Thoracic aorta (tissue), 2 donors: ENCODE data around the gene RBM33. TPM values are rescaled to one million over a fixed set of nuclear protein-coding genes. Genes with fewer than 3 reads are reported as not detected.

Experiments used
- ATAC-seq: fragments of 150-250 bp; one replicate; pipeline ENCODE4 v1.8.0; 2017; ENCODE audit warnings: low read depth; ENCODE audit not compliant: insufficient number of reproducible peaks, low FRiP score
- DNase-seq: peaks from one replicate; pipeline ENCODE4 v3.0.0-alpha.2; 2020; ENCODE audit warnings: low spot score
- H3K27ac ChIP-seq, 2 donors: fragments of 200-600 bp; sonication (generic); 1 replicate in 1 of 2; 2 replicates in 1 of 2; pipeline ENCODE4 v1.5.1; 2016; ENCODE audit warnings: mild to moderate bottlenecking in 2 of 2, moderate library complexity in 2 of 2
- H3K27me3 ChIP-seq: fragments of 200-600 bp; sonication (generic); replicated peaks from 2 replicates; pipeline ENCODE4 v1.6.0; 2016; ENCODE audit warnings: mild to moderate bottlenecking; ENCODE audit not compliant: insufficient read depth
- H3K36me3 ChIP-seq: fragments of 200-600 bp; sonication (generic); one replicate; pipeline ENCODE4 v1.5.1; 2016
- H3K4me1 ChIP-seq, 2 donors: fragments of 200-600 bp; sonication (generic); 1 replicate in 1 of 2; 2 replicates in 1 of 2; pipeline versions ENCODE4 v1.5.1 to v1.6.0; 2016; ENCODE audit warnings: low read depth in 2 of 2, mild to moderate bottlenecking in 1 of 2; ENCODE audit not compliant: control insufficient read depth in 1 of 2
- H3K4me3 ChIP-seq: fragments of 200-600 bp; sonication (generic); 2 replicates; pipeline ENCODE4 v1.5.1; 2016; ENCODE audit warnings: mild to moderate bottlenecking
- H3K9me3 ChIP-seq: fragments of 200-600 bp; sonication (generic); 2 replicates; pipeline ENCODE4 v1.5.1; 2016
- CTCF ChIP-seq: fragments of 200-600 bp; sonication (generic); IDR thresholded peaks from one replicate; pipeline ENCODE4 v1.5.1; 2019; ENCODE audit warnings: antibody characterized with exemption
- total RNA-seq, 2 donors: library from RNA; depleted of rRNA; stranded (reverse); fragments of >200 nt; gene quantifications; one replicate each; pipeline versions ENCODE4 v1.1.0 to v1.2.3, GENCODE V29; 2016

Gene RBM33
- total RNA-seq, 2 donors from 2014 or later, result 64.6 to 80.3 TPM

DNA sequence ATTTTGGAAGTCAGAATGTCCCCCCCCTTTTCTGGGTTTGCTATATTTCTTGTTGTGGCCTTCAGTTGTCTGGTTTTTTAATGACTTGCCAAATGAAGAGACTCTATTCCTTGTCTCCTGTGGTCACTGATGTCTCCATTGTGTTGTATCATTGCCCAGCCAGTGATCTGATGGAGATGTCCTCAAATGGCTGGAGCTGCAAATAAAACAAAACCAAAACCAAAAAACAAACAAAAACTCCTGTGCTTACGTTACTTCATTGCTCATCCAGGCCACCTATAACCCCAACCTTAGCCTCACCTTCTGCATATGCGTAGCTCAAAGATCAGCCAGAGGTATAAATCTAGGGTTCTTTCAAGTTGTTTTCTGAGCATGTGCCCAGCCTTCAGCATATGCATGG is 5.1 kb downstream of the RBM33 start:
- H3K27me3 ChIP-seq, result no peaks in the 10 kb centered on the region
- peaks cover 4% of the 10 kb centered on the region for H3K36me3 ChIP-seq
- no peak overlapping the region for H3K27ac ChIP-seq
- peaks cover 39 to 55% of the 10 kb centered on the region in 2 donors for H3K4me1 ChIP-seq
- ATAC-seq, result no peak
- H3K4me3 ChIP-seq, result no peak overlapping the region
- no peak for TF ChIP-seq CTCF
- DNase-seq, result no peak
- peaks cover 8% of the 10 kb centered on the region for H3K9me3 ChIP-seq

DNA sequence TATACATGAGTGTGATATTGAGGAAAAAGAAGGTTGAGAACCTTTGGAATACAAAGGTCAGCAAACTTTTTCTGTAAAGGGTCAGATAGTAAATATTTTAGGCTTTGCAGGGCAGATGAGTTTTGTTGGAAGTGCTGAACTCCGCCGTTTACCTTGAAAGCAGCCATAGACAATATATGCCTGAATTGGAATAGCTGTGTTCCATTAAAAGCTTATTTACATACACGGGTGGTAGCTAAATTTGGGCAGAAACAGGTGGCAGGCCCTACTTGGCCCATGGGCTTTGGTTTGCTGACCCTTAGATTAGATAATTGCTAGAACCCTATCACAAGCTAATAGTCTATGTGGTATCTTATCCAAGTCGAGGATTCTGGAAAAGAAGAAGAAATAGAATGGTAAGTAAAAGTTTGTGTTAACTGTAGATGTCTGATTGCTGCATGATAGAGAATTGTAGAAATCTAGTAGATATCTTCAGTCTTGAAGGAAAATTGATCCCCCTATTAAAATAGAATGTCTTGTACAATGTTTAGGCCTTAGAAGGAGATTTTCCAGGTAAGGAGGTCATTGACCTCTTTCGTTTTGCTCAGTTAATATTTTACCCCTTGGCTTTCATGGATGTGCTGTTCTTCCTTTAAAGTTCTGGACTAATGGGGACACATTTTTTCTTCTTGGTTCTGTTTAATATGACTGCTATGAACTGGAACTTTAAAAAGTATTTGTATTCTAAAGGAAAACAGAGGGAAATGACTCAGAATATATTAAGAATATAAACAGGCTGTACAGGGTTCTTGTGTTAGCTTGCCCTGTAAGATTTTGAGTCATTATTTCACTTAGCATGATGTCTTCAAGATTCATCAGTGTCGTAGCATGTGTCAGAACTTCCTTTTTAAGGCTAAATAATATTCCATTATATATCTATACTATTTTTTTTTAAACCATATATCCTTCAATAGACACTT is 8.0 kb downstream of the RBM33 start:
- no peak for DNase-seq
- no peak for ATAC-seq
- Histone ChIP-seq H3K27me3 (no peaks in the 10 kb centered on the region), H3K36me3 (peaks cover 4% of the 10 kb centered on the region), H3K4me3 (no peak overlapping the region), H3K4me1 (peaks cover 28 to 62% of the 10 kb centered on the region in 2 donors), H3K9me3 (peaks cover 8% of the 10 kb centered on the region), H3K27ac (peak overlapping the region in 1 of 2 donors; percentile 20)
- no peak for TF ChIP-seq CTCF

DNA sequence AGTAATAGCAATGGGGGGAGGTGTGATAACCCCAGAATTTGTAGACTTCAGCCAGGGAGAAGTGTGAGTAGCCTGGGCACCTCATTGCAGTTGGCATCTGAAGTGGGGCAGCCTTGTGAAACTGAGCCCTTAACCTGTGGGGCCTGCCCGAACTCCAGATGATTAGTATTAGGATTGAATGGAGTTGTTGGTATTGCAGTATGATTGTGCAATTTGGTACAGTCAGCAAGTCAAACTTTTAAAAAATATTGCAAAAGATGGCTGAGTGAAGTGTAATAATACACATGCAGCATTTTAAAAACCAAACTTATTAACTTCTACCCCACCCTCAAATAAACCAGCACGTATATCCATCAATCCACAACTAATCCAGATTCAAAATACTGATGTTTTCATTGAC is 9.3 kb downstream of the RBM33 start:
- Histone ChIP-seq H3K4me1 (peaks cover 28 to 64% of the 10 kb centered on the region in 2 donors), H3K27me3 (no peaks in the 10 kb centered on the region), H3K4me3 (no peak overlapping the region), H3K9me3 (peaks cover 5% of the 10 kb centered on the region), H3K27ac (no peak overlapping the region), H3K36me3 (no peaks in the 10 kb centered on the region)
- ATAC-seq (no peak), DNase-seq (no peak)
- TF ChIP-seq CTCF, result no peak

- no peak for ATAC-seq
- Histone ChIP-seq H3K27me3 (no peaks in the 10 kb centered on the region), H3K4me1 (peaks cover 16 to 51% of the 10 kb centered on the region in 2 donors)
These were observed 12.4 kb downstream of the RBM33 start for GRCh38 chr7:155656891-155657290.

More at GRCh38 chr7:155656891-155657290, 12.4 kb downstream of the RBM33 start:
- Histone ChIP-seq H3K27ac (no peak overlapping the region), H3K36me3 (no peaks in the 10 kb centered on the region), H3K4me3 (no peak overlapping the region), H3K9me3 (no peaks in the 10 kb centered on the region)
- TF ChIP-seq CTCF, result no peak
- DNase-seq, result no peak
